ENCODE results near the gene IL36A.

The IL36A gene

DNA sequence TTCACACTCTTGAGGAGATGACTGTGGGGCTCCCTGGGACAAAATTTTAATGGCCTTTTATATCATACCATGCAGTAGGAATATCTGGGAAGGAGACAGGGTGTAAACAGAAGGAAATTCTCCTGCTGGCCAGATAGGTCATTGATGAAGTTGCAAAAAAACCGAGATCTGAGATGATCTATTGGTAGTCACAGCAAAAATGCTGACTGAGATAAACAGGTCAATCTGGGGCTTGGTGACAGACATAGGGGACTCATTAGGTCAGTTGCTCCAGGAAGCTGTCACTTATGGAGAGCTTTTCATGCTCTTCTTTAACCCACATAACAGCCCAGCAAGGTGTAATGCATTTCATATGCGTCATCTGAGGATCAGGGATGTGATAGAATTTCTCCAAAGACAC is 2.6 kb upstream of the IL36A start:
- no peaks in the 10 kb centered on the region for H3K4me1 ChIP-seq (ENCODE audit: control insufficient read depth, insufficient read depth, low read depth, low read length)
- H3K4me2 ChIP-seq (ENCODE audit: low read length, poor library complexity, severe bottlenecking) = no peak overlapping the region
- H3K27me3 ChIP-seq (ENCODE audit: control insufficient read depth in 1 of 2, insufficient read depth in 1 of 2, low read length in 2 of 2) = peaks cover 4 to 5% of the 10 kb centered on the region in 2 experiments
- peaks cover 36% of the 10 kb centered on the region for H3K9me3 ChIP-seq (ENCODE audit: control insufficient read depth, low read length)
- no peaks in the 10 kb centered on the region for H3K79me1 ChIP-seq (replicated peaks; ENCODE audit: low read length, poor library complexity, severe bottlenecking)
- no peak overlapping the region for H2BK120ac ChIP-seq (ENCODE audit: low read depth, low read length)
- no peak overlapping the region for H2AK5ac ChIP-seq (ENCODE audit: low read length, severe bottlenecking)
- no peak for DNase-seq
- H4K91ac ChIP-seq (ENCODE audit: low read length) = no peak overlapping the region
- H2BK15ac ChIP-seq (ENCODE audit: low read depth, poor library complexity, severe bottlenecking) = no peak overlapping the region
- H3K4me3 ChIP-seq (ENCODE audit: insufficient read depth in 1 of 2, low read depth in 1 of 2, low read length in 2 of 2) = no peak overlapping the region
- H3K4ac ChIP-seq (ENCODE audit: low read depth in 1 of 2, low read length in 2 of 2) = no peak overlapping the region
- WGBS = 55% methylated on average over 1 of the region's 2 CpGs
- no peak overlapping the region for H3K27ac ChIP-seq (ENCODE audit: low read length, poor library complexity, severe bottlenecking)
- H3K18ac ChIP-seq (ENCODE audit: low read depth in 1 of 2, low read length in 2 of 2) = no peak overlapping the region
- no peak overlapping the region for H3K23ac ChIP-seq (ENCODE audit: low read length in 2 of 2)
- no peak overlapping the region for H3K14ac ChIP-seq (ENCODE audit: low read length in 2 of 2)
- H2BK5ac ChIP-seq (ENCODE audit: low read depth, low read length, poor library complexity, severe bottlenecking) = no peak overlapping the region
- no peak overlapping the region for H2BK12ac ChIP-seq (ENCODE audit: low read length in 2 of 2)
- no peak overlapping the region for H4K8ac ChIP-seq (ENCODE audit: low read length)
- no peaks in the 10 kb centered on the region for H3K36me3 ChIP-seq (ENCODE audit: control insufficient read depth in 1 of 2, insufficient read depth in 2 of 2, low read depth in 1 of 2, low read length in 2 of 2)
- no peak overlapping the region for H3K9ac ChIP-seq (ENCODE audit: low read length)
- H2AFZ ChIP-seq (ENCODE audit: low read depth, low read length) = no peak overlapping the region

DNA sequence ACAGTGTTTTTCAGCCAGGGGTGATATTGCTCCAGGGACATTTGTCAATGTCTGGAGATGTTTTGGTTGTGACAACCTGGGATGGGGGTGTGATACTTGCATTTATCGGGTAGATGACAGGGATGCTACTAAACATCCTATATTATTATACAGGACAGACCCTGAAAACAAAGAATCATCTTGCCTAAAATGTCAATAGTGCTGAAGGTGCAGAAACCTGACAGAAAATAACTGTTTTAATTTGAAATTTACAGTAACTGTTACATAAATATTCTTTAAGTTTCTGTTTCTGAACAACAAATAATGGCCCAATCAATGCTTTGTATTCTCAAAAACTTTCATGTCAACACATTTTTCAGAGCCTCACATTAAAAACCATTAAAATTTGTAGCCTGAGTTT is 2.0 kb downstream of the IL36A start:
- Histone ChIP-seq H3K79me1 (replicated peaks; ENCODE audit: low read length, poor library complexity, severe bottlenecking) (no peaks in the 10 kb centered on the region), H2BK120ac (ENCODE audit: low read depth, low read length) (no peak overlapping the region), H4K8ac (ENCODE audit: low read length) (no peak overlapping the region), H2BK15ac (ENCODE audit: low read depth, poor library complexity, severe bottlenecking) (no peak overlapping the region), H3K27me3 (ENCODE audit: control insufficient read depth in 1 of 2, insufficient read depth in 1 of 2, low read length in 2 of 2) (peaks cover 4 to 5% of the 10 kb centered on the region in 2 experiments), H3K4me3 (ENCODE audit: insufficient read depth in 1 of 2, low read depth in 1 of 2, low read length in 2 of 2) (no peak overlapping the region), H3K14ac (ENCODE audit: low read length in 2 of 2) (no peak overlapping the region), H3K9ac (ENCODE audit: low read length) (no peak overlapping the region), H3K9me3 (ENCODE audit: control insufficient read depth, low read length) (peaks cover 8% of the 10 kb centered on the region), H3K18ac (ENCODE audit: low read depth in 1 of 2, low read length in 2 of 2) (no peak overlapping the region), H3K4me2 (ENCODE audit: low read length, poor library complexity, severe bottlenecking) (no peak overlapping the region), H3K4me1 (ENCODE audit: control insufficient read depth, insufficient read depth, low read depth, low read length) (no peaks in the 10 kb centered on the region), H3K23ac (ENCODE audit: low read length in 2 of 2) (no peak overlapping the region), H3K36me3 (ENCODE audit: control insufficient read depth in 1 of 2, insufficient read depth in 2 of 2, low read depth in 1 of 2, low read length in 2 of 2) (no peaks in the 10 kb centered on the region), H3K27ac (ENCODE audit: low read length, poor library complexity, severe bottlenecking) (no peak overlapping the region), H2AK5ac (ENCODE audit: low read length, severe bottlenecking) (no peak overlapping the region), H3K4ac (ENCODE audit: low read depth in 1 of 2, low read length in 2 of 2) (no peak overlapping the region), H2BK12ac (ENCODE audit: low read length in 2 of 2) (no peak overlapping the region), H2AFZ (ENCODE audit: low read depth, low read length) (no peak overlapping the region), H2BK5ac (ENCODE audit: low read depth, low read length, poor library complexity, severe bottlenecking) (no peak overlapping the region), H4K91ac (ENCODE audit: low read length) (no peak overlapping the region)
- no peak for DNase-seq
- no CpG with 5 or more reads among the region's 1 CpG for WGBS

DNA sequence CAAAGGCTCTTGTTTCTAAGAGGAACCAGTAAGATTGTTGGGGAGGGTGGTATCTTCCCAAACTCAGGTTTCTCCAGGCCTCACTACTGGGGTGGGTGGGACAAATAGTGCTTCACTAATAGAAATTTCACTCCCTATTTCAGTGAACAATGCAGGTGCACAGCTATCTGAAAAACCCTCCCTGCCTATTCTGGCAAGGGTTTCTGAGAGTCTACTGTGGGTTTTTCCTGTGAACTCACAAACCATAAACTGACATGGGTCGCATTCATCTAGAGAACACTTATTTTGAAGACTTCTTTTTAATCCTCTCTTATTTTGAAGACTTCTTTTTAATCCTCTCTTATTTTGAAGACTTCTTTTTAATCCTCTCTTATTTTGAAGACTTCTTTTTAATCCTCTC is 4.4 kb downstream of the IL36A start:
- Histone ChIP-seq H2BK12ac (ENCODE audit: low read length in 2 of 2) (no peak overlapping the region), H3K9me3 (ENCODE audit: control insufficient read depth, low read length) (no peaks in the 10 kb centered on the region), H3K27me3 (ENCODE audit: control insufficient read depth in 1 of 2, insufficient read depth in 1 of 2, low read length in 2 of 2) (peaks cover 0 to 1% of the 10 kb centered on the region in 2 experiments), H3K27ac (ENCODE audit: low read length, poor library complexity, severe bottlenecking) (no peak overlapping the region), H3K9ac (ENCODE audit: low read length) (no peak overlapping the region), H4K91ac (ENCODE audit: low read length) (no peak overlapping the region), H2AFZ (ENCODE audit: low read depth, low read length) (no peak overlapping the region), H3K4me1 (ENCODE audit: control insufficient read depth, insufficient read depth, low read depth, low read length) (no peaks in the 10 kb centered on the region), H2BK5ac (ENCODE audit: low read depth, low read length, poor library complexity, severe bottlenecking) (no peak overlapping the region), H3K4me2 (ENCODE audit: low read length, poor library complexity, severe bottlenecking) (no peak overlapping the region), H3K14ac (ENCODE audit: low read length in 2 of 2) (no peak overlapping the region), H2BK120ac (ENCODE audit: low read depth, low read length) (no peak overlapping the region), H3K4me3 (ENCODE audit: insufficient read depth in 1 of 2, low read depth in 1 of 2, low read length in 2 of 2) (no peak overlapping the region), H3K23ac (ENCODE audit: low read length in 2 of 2) (no peak overlapping the region), H2BK15ac (ENCODE audit: low read depth, poor library complexity, severe bottlenecking) (no peak overlapping the region), H2AK5ac (ENCODE audit: low read length, severe bottlenecking) (no peak overlapping the region), H4K8ac (ENCODE audit: low read length) (no peak overlapping the region), H3K18ac (ENCODE audit: low read depth in 1 of 2, low read length in 2 of 2) (no peak overlapping the region), H3K4ac (ENCODE audit: low read depth in 1 of 2, low read length in 2 of 2) (no peak overlapping the region), H3K36me3 (ENCODE audit: control insufficient read depth in 1 of 2, insufficient read depth in 2 of 2, low read depth in 1 of 2, low read length in 2 of 2) (no peaks in the 10 kb centered on the region), H3K79me1 (replicated peaks; ENCODE audit: low read length, poor library complexity, severe bottlenecking) (no peaks in the 10 kb centered on the region)
- DNase-seq = no peak
- no CpG with 5 or more reads among the region's 1 CpG for WGBS

DNA sequence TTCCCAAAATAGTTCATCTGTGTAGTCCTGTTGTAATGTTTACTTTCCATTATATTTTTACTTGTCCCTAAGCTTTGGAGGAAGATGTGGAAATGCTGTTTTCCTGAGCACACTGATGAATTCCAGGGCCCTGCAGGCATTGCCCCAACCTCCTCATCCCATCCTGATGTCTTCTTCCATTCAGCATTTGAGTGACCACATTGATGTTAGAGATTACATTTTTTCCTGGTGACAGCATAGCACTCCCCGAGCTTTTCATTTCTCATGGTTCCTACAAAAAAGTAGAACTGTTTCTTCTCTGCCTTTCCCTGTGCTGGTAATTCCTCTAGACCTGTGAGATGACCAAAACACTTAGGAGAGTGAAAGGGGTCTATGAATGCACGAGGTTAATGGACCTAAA is 4.8 kb downstream of the IL36A start:
- H3K79me1 ChIP-seq (replicated peaks; ENCODE audit: low read length, poor library complexity, severe bottlenecking) = no peaks in the 10 kb centered on the region
- H3K36me3 ChIP-seq (ENCODE audit: control insufficient read depth in 1 of 2, insufficient read depth in 2 of 2, low read depth in 1 of 2, low read length in 2 of 2) = no peaks in the 10 kb centered on the region
- no peak overlapping the region for H2BK12ac ChIP-seq (ENCODE audit: low read length in 2 of 2)
- no peak overlapping the region for H4K91ac ChIP-seq (ENCODE audit: low read length)
- H3K27me3 ChIP-seq (ENCODE audit: control insufficient read depth in 1 of 2, insufficient read depth in 1 of 2, low read length in 2 of 2) = no peaks in the 10 kb centered on the region
- no peaks in the 10 kb centered on the region for H3K9me3 ChIP-seq (ENCODE audit: control insufficient read depth, low read length)
- no peak overlapping the region for H3K9ac ChIP-seq (ENCODE audit: low read length)
- whole genome bisulfite sequencing = 28% methylated on average over 2 of the region's 2 CpGs
- no peak overlapping the region for H3K4me2 ChIP-seq (ENCODE audit: low read length, poor library complexity, severe bottlenecking)
- no peak overlapping the region for H2BK120ac ChIP-seq (ENCODE audit: low read depth, low read length)
- H3K4me1 ChIP-seq (ENCODE audit: control insufficient read depth, insufficient read depth, low read depth, low read length) = no peaks in the 10 kb centered on the region
- no peak overlapping the region for H3K4ac ChIP-seq (ENCODE audit: low read depth in 1 of 2, low read length in 2 of 2)
- H3K4me3 ChIP-seq (ENCODE audit: insufficient read depth in 1 of 2, low read depth in 1 of 2, low read length in 2 of 2) = no peak overlapping the region
- no peak for DNase-seq
- no peak overlapping the region for H3K18ac ChIP-seq (ENCODE audit: low read depth in 1 of 2, low read length in 2 of 2)
- H3K27ac ChIP-seq (ENCODE audit: low read length, poor library complexity, severe bottlenecking) = no peak overlapping the region
- H4K8ac ChIP-seq (ENCODE audit: low read length) = no peak overlapping the region
- no peak overlapping the region for H2AK5ac ChIP-seq (ENCODE audit: low read length, severe bottlenecking)
- no peak overlapping the region for H3K14ac ChIP-seq (ENCODE audit: low read length in 2 of 2)
- H2BK15ac ChIP-seq (ENCODE audit: low read depth, poor library complexity, severe bottlenecking) = no peak overlapping the region
- H2AFZ ChIP-seq (ENCODE audit: low read depth, low read length) = no peak overlapping the region
- no peak overlapping the region for H2BK5ac ChIP-seq (ENCODE audit: low read depth, low read length, poor library complexity, severe bottlenecking)
- H3K23ac ChIP-seq (ENCODE audit: low read length in 2 of 2) = no peak overlapping the region
